HG03342 (cell line): ENCODE data around the gene OR11L1.

Experiments used
- ATAC-seq: cut with Tn5 transposase; IDR thresholded peaks from one replicate; pipeline ENCODE4 v1.9.1; 2021; ENCODE audit warnings: mild to moderate bottlenecking, moderate library complexity; ENCODE audit not compliant: unreplicated experiment

The OR11L1 gene

DNA sequence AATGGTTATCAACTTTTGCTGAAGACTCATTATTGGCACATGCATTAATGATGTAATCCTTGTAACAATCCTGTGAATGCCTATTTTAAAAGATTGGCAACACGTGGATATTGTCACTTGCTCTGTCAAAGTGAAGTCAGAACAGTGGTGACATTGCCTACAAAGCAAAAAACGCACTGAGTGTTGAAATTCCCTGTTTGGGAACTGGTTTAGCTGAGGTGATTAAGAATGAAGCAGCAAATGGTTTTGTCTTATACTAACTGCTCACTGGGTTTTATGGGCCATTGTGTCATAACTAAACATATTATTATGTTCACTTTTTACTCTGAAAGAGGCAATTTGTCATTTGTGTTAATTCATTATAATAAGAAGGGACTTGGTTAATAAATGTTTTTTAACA lies 29.1 kb downstream of the OR11L1 start:
- no peak for ATAC-seq

DNA sequence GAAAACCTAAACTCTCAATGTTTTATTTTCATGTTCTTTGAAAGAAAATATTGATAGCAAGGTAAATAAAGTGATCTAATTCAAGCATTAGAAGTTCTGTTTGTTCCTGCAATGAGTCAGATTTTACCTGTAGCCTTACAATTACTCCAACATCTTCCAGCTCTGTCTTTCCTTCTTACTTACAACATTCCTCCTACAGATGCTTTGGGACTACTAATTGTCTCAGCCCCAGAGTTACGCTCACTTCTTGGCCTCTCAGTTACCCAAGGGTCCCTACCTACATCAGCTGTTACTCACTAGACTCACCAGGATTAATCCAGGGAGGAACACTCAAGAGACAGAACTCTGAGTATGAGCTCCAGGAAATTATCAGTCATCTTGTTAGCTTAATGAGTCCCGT lies 44.2 kb downstream of the OR11L1 start:
- no peak for ATAC-seq
